Mesenteric fat pad (tissue), 1 donor: ENCODE data around the gene PRSS8. TPM values are rescaled to one million over a fixed set of nuclear protein-coding genes. Genes with fewer than 3 reads are reported as not detected.

Experiments used
- DNase-seq: peaks from one replicate; pipeline ENCODE4 v3.0.0-alpha.2; 2020; ENCODE audit warnings: low spot score
- total RNA-seq: library from RNA; stranded (reverse); fragmentation: NEBNext Ultra II Directional; extraction: Animal tissue kit (Norgen Biotek cat#: 25700); gene quantifications from one replicate; pipeline ENCODE4 v1.2.1, GENCODE V29; 2021
- donor health status: DM: yes; HTN: yes; CAD: no.

PRSS8 gene
- total RNA-seq, 1 donor from 2014 or later = 0.51 TPM

GRCh38 chr16:31083981-31084380 lies 51.5 kb downstream of the PRSS8 start:
- no peak for DNase-seq

GRCh38 chr16:31083556-31083955 lies 52.0 kb downstream of the PRSS8 start:
- DNase-seq = no peak

DNA sequence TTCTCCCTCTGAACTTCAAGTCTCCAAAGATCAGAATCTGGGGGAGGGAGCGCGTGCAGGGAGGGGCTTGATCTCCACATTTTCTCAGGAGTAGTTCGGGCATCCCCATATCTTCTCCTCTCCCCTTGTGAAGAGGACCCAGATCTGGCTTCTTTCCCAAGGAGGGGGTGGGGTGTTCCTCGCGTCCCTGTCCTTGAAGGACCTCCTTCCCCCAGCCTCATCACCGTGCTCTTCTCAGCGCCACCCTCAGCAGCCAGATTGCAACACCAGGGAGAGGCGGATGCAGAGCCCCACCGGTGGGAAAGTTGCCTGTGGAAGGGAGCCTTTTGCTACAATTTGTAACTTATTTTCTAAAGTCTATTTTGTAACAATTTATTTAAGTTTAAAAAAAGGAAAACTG lies 52.4 kb downstream of the PRSS8 start:
- no peak for DNase-seq

DNA sequence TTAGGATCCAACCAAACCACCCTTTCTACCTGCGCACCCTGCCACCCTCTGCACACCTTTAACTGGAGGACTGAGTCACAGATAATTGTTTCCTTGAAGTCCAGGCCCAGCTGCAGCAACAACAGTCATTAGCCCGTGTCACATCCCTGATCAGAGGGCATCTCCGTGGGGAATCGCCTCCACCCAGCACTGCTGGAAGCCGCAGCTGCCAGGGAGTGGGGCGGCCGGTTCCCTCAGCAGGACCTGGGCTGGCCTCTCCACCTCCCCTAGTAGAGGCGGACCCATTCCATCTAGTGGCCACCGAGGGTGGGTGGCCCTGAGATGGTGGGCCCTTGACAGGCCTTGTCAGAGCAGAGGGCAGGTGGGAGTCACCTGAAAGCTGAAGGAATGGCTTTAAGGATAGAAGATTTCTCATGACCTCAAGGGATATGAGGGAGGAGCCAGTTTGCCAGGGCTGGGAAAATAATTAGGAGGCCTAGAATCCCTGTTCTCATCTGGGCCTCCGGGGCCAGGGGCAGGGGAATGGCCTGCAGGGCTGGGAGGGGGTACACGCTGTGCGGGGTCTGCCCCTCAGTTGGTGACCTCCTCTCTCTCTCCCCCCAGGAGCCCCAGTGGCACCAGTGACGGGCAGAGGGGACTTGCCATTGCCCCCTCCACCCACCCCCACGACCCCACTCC lies 53.0 kb downstream of the PRSS8 start:
- no peak for DNase-seq

Other genes starting within 250 kb of the PRSS8 start
- gene BCL7C, start 241.7 kb downstream of the PRSS8 start, total RNA-seq = 21.3 TPM
- gene CTF1, start 239.1 kb downstream of the PRSS8 start, total RNA-seq = 4.9 TPM
- 11.4 TPM for gene FBXL19, start 212.2 kb downstream of the PRSS8 start, total RNA-seq
- 17.9 TPM for gene ORAI3, start 186.7 kb downstream of the PRSS8 start, total RNA-seq
- gene SETD1A, start 178.0 kb downstream of the PRSS8 start, total RNA-seq = 18.5 TPM
- 51.1 TPM for gene HSD3B7, start 150.5 kb downstream of the PRSS8 start, total RNA-seq
- 1.5 TPM for gene STX1B, start 125.1 kb downstream of the PRSS8 start, total RNA-seq
- gene STX4, start 102.2 kb downstream of the PRSS8 start, total RNA-seq = 111 TPM
- gene ZNF668, start 61.5 kb downstream of the PRSS8 start, total RNA-seq = 13.3 TPM
- 11.9 TPM for gene ZNF646, start 61.3 kb downstream of the PRSS8 start, total RNA-seq
- 1.2 TPM for gene PRSS53, start 46.8 kb downstream of the PRSS8 start, total RNA-seq
- 59.6 TPM for gene VKORC1, start 40.9 kb downstream of the PRSS8 start, total RNA-seq
- 42.2 TPM for gene BCKDK, start 27.3 kb downstream of the PRSS8 start, total RNA-seq
- gene KAT8, start 18.1 kb downstream of the PRSS8 start, total RNA-seq = 49.5 TPM
- 9.8 TPM for gene PRSS36, start 14.3 kb upstream of the PRSS8 start, total RNA-seq
- 224 TPM for gene FUS, start 44.4 kb upstream of the PRSS8 start, total RNA-seq
- gene PYCARD, start 67.0 kb upstream of the PRSS8 start, total RNA-seq = 22.4 TPM
- 0.03 TPM for gene TRIM72, start 78.4 kb upstream of the PRSS8 start, total RNA-seq
- not detected for gene PYDC1, start 81.4 kb upstream of the PRSS8 start, total RNA-seq
- 35.1 TPM for gene ITGAM, start 124.2 kb upstream of the PRSS8 start, total RNA-seq
- 36.4 TPM for gene ITGAX, start 219.4 kb upstream of the PRSS8 start, total RNA-seq